PC-3 (cell line): Measurements from ENCODE around the gene TMEM187. TPM values are rescaled to one million over a fixed set of nuclear protein-coding genes. Genes with fewer than 3 reads are reported as not detected.

Source experiments
- ATAC-seq: fragments of 200-7000 bp; cut with Tn5 transposase; 2 replicates; pipeline ENCODE4 v1.9.1; 2020; ENCODE audit warnings: mild to moderate bottlenecking, moderate library complexity
- BruUV-seq: library from RNA; stranded (reverse); fragments of 400-500 nt; replicated peaks from 2 replicates; lab custom pipeline; 2021; lab: Mats Ljungman, UMichigan
- CTCF ChIA-PET: fragments of 300-600 bp; sonication (Branson Sonifier 250); formaldehyde crosslinking; loops from one replicate; lab custom pipeline; 2022; ENCODE audit warnings: antibody characterized with exemption; lab: Charles Lee
- POLR2A ChIA-PET: fragments of 300-600 bp; sonication (Branson Sonifier 250); formaldehyde crosslinking; loops from one replicate; lab custom pipeline; 2022; ENCODE audit warnings: antibody characterized with exemption; ENCODE audit not compliant: unreplicated experiment; lab: Charles Lee
- DNase-seq: peaks from one replicate; pipeline ENCODE4 v3.0.0-alpha.2; 2015
- H2AFZ ChIP-seq: fragments of 300-600 bp; sonication (generic); 2 replicates; pipeline ENCODE4 v1.6.0; 2016; ENCODE audit warnings: antibody characterized with exemption, low read length
- H3F3A ChIP-seq: fragments of 300-600 bp; sonication (generic); one replicate; pipeline ENCODE4 v1.6.0; 2017; ENCODE audit warnings: antibody characterized with exemption, low read length, control low read depth, mild to moderate bottlenecking; ENCODE audit not compliant: unreplicated experiment
- H3K27ac ChIP-seq: fragments of 300-600 bp; sonication (generic); 2 replicates; pipeline ENCODE4 v1.5.1; 2016; ENCODE audit warnings: mild to moderate bottlenecking, low read length
- H3K27me3 ChIP-seq: fragments of 300-600 bp; sonication (generic); 2 replicates; pipeline ENCODE4 v1.6.1; 2016; ENCODE audit warnings: low read length, mixed read lengths
- H3K36me3 ChIP-seq: fragments of 300-600 bp; sonication (generic); 2 replicates; pipeline ENCODE4 v1.6.1; 2016; ENCODE audit warnings: low read depth, mixed run types, low read length, mixed read lengths
- H3K4me1 ChIP-seq: fragments of 300-600 bp; sonication (generic); 2 replicates; pipeline ENCODE4 v1.5.1; 2016; ENCODE audit warnings: low read length; ENCODE audit not compliant: insufficient read depth
- H3K4me2 ChIP-seq: fragments of 300-600 bp; sonication (generic); 2 replicates; pipeline ENCODE4 v1.6.0; 2016; ENCODE audit warnings: low read length
- H3K4me3 ChIP-seq: fragments of 300-600 bp; sonication (generic); 2 replicates; pipeline ENCODE4 v1.5.1; 2016; ENCODE audit warnings: mild to moderate bottlenecking, low read length, mixed read lengths
- H3K79me2 ChIP-seq: fragments of 300-600 bp; sonication (generic); 2 replicates; pipeline ENCODE4 v1.6.1; 2017; ENCODE audit warnings: low read length, mixed read lengths
- H3K9ac ChIP-seq: fragments of 300-600 bp; sonication (generic); 2 replicates; pipeline ENCODE4 v1.6.0; 2016; ENCODE audit warnings: mild to moderate bottlenecking, low read length
- H3K9me2 ChIP-seq: fragments of 300-600 bp; sonication (generic); replicated peaks from 2 replicates; pipeline ENCODE4 v1.6.1; 2016; ENCODE audit warnings: mixed run types, low read length, mixed read lengths
- H3K9me3 ChIP-seq: fragments of 300-600 bp; sonication (generic); 2 replicates; pipeline ENCODE4 v1.6.1; 2016; ENCODE audit warnings: low read length, mixed read lengths
- H4K20me1 ChIP-seq: fragments of 300-600 bp; sonication (generic); 2 replicates; pipeline ENCODE4 v1.6.1; 2016; ENCODE audit warnings: low read length, mixed read lengths
- CTCF ChIP-seq: fragments of 300-600 bp; sonication (generic); conservative IDR thresholded peaks from 2 replicates; pipeline ENCODE4 v1.5.1; 2017; ENCODE audit warnings: antibody characterized with exemption, low read depth, mild to moderate bottlenecking, low read length
- EZH2 ChIP-seq: fragments of 300-600 bp; sonication (generic); IDR thresholded peaks from one replicate; pipeline ENCODE4 v1.6.1; 2017; ENCODE audit warnings: antibody characterized with exemption, mild to moderate bottlenecking, low read length; ENCODE audit not compliant: unreplicated experiment
- EZH2phosphoT487 ChIP-seq: fragments of 300-600 bp; sonication (generic); IDR thresholded peaks from 2 replicates; pipeline ENCODE4 v1.6.1; 2018; ENCODE audit warnings: mild to moderate bottlenecking, antibody characterized with exemption, low read length, borderline replicate concordance
- intact Hi-C: fragments of 100-400 bp; cut with micrococcal nuclease; formaldehyde crosslinking; loops from 2 replicates; pipeline ENCODE4 v1.9.0; 2023
- total RNA-seq: library from RNA; depleted of rRNA; stranded (reverse); fragments of >200 nt; gene quantifications from 2 replicates; pipeline ENCODE4 v1.2.3, GENCODE V29; 2014

Gene TMEM187
- total RNA-seq, 1 experiment from 2014 or later = 10.6 TPM

- ChIA-PET CTCF (no interaction called here), POLR2A (no interaction called here)
- H3K9me2 ChIP-seq = no peaks in the 10 kb centered on the region
- intact Hi-C loops = loop anchor here (2.0 to 10.0 kb wide), 2 partner anchors 42 to 404 kb away; partner anchors contain the start of genes EMD and FLNA
- peak overlapping the region; percentile 93 for H3K4me2 ChIP-seq
- no peaks in the 10 kb centered on the region for H3K9me3 ChIP-seq
- TF ChIP-seq CTCF (no peak), EZH2phosphoT487 (no peak), EZH2 (no peak)
- BruUV-seq = no TSS peak
- ATAC-seq (peak; percentile 53), DNase-seq (peak; percentile 88)
- H3K27ac ChIP-seq = peak overlapping the region; percentile 100
- peaks cover 73% of the 10 kb centered on the region for H3K79me2 ChIP-seq
- H3F3A ChIP-seq = peaks cover 6% of the 10 kb centered on the region
- H4K20me1 ChIP-seq = peaks cover 34% of the 10 kb centered on the region
- H3K27me3 ChIP-seq = no peaks in the 10 kb centered on the region
- no peaks in the 10 kb centered on the region for H3K36me3 ChIP-seq
- peak overlapping the region; percentile 99 for H3K4me3 ChIP-seq
- H3K9ac ChIP-seq = peak overlapping the region; percentile 100
- H3K4me1 ChIP-seq = peaks cover 29% of the 10 kb centered on the region
- H2AFZ ChIP-seq = peak overlapping the region; percentile 71
These were observed 1.5 kb upstream of the TMEM187 start for GRCh38 chrX:153971124-153971449.

DNA sequence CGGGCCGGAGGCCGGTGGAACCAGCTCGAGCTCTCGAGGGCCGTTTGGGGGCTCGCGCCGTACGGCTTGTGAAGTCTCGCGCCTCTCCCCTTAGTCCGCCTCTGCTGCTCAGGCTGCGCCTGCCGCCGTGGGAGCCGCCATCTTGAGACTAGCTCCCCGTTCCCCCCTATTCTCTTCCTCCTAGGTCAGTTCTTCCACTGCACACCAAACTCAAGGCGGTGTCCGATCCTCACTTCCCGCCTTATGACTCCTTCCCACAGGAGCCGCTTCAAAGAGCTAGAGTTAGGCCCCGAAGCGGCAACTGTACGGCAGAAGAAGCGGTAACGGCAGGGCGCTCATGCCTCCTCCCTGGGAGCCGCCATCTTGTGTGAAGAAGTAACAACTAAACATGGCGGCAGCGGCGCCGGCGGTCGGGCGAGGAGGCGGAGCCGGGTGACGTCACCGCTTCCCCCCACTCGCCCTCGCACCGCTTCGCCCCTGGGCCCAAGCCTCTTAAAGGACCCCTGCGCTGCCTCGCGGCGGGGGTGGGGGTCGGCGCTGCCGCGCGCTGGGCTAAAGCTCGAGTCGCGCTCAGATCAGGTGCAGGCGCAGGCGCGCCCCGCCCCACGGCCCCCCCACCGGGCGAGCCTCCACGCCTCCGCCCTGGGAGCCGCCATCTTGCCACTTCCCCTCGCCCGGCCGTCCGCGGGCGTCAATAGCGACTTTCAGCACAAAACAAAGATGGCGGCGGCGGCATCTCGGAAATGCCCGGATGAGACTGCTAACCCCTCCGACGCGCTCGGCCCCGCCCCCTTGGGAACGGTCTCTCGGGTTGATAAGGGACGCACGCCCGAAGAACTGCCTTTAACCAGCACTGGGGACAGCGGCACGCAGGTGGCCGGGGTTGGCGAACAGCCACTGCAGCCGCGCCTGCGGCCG, 845 bp upstream of the TMEM187 start, which contains the start of gene HCFC1:
Gene HCFC1, minus strand, starts transcription at position 369 of the 918 bp plus-strand sequence. CDS start 978 bp downstream, outside the sequence.
- Histone ChIP-seq H4K20me1 (peaks cover 29% of the 10 kb centered on the region), H2AFZ (peak within 1 kb of the TSS; percentile 71), H3K36me3 (no peaks in the 10 kb centered on the region), H3K4me2 (peak within 1 kb of the TSS; percentile 96), H3K9me3 (no peaks in the 10 kb centered on the region), H3K79me2 (peaks cover 67% of the 10 kb centered on the region), H3F3A (peaks cover 6% of the 10 kb centered on the region), H3K27ac (peak within 1 kb of the TSS; percentile 100), H3K4me3 (peak within 1 kb of the TSS; percentile 99), H3K9me2 (no peaks in the 10 kb centered on the region), H3K4me1 (peaks cover 29% of the 10 kb centered on the region), H3K9ac (peak within 1 kb of the TSS; percentile 100), H3K27me3 (no peaks in the 10 kb centered on the region)
- TF ChIP-seq CTCF = no peak
- BruUV-seq = TSS peak; percentile 84
- intact Hi-C loops = loop anchor here (2.0 to 10.0 kb wide), 2 partner anchors 43 to 403 kb away; partner anchors contain the start of genes EMD and FLNA
- CTCF ChIA-PET = interaction anchor here (0.6 kb wide), 1 partner anchor 125 kb away, joined by 4 read pairs; no protein-coding TSS in a partner anchor
- DNase-seq (peak; percentile 82), ATAC-seq (peak; percentile 38)
- POLR2A ChIA-PET = no interaction called here
